GM18870 (cell line): ENCODE measurements around the gene TUBGCP2.

Source experiments
- ATAC-seq: cut with Tn5 transposase; IDR thresholded peaks from one replicate; pipeline ENCODE4 v1.9.1; 2021; ENCODE audit warnings: moderate library complexity; ENCODE audit not compliant: unreplicated experiment

TUBGCP2 gene

DNA sequence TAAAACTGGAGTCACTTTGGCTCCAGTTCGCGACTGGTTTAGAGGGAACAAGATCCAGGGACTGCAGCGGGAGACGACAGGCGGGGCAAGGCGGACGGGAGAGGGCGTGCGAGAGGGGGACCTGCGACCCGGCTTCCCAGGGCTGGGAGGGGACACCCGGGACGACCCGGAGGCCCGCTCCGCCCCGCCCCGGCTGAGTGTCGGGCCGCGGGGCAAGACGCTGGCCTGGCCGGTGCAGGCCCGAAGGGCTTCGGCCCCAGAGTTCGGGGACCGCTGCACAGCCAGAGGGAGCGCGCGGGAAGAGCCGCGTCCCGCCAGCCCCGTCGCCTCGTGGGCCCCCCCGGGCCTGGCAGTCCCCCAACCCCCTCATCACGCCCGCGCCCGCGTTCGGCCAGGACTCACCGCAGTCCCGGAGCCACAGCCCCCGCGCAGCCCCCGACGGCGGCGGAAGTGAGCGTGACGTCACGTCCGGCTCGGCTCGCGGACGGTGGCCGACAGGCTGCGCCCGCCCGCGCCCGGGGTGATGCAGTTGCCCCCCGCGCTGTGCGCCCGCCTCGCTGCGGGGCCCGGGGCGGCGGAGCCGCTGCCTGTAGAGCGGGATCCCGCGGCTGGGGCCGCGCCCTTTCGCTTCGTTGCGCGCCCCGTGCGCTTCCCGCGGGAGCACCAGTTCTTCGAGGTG lies at the start of gene TUBGCP2, which contains the start of gene ZNF511:
Gene TUBGCP2 (minus strand): TSS at position 452 of the 679 bp plus-strand sequence. CDS start 5,931 bp downstream, outside the sequence.
Gene ZNF511 (plus strand): TSS at position 494 of the 679 bp plus-strand sequence. CDS start 30 bp downstream, at position 524.
- peak; percentile 77 for ATAC-seq

GRCh38 chr10:133357285-133358161 lies 48.9 kb upstream of the TUBGCP2 start, which contains the start of gene FUOM:
TSS of gene FUOM (minus strand) at chr10:133358019. CDS start at chr10:133358007, 12 bp downstream.
- ATAC-seq: peak; percentile 51

GRCh38 chr10:133356549-133357284 lies 48.0 kb upstream of the TUBGCP2 start:
- no peak for ATAC-seq

GRCh38 chr10:133355991-133356390 lies 47.3 kb upstream of the TUBGCP2 start:
- no peak for ATAC-seq

- ATAC-seq: no peak
These were observed 46.6 kb upstream of the TUBGCP2 start for GRCh38 chr10:133355266-133355665.

GRCh38 chr10:133354672-133355240 lies 46.1 kb upstream of the TUBGCP2 start:
- ATAC-seq: no peak

DNA sequence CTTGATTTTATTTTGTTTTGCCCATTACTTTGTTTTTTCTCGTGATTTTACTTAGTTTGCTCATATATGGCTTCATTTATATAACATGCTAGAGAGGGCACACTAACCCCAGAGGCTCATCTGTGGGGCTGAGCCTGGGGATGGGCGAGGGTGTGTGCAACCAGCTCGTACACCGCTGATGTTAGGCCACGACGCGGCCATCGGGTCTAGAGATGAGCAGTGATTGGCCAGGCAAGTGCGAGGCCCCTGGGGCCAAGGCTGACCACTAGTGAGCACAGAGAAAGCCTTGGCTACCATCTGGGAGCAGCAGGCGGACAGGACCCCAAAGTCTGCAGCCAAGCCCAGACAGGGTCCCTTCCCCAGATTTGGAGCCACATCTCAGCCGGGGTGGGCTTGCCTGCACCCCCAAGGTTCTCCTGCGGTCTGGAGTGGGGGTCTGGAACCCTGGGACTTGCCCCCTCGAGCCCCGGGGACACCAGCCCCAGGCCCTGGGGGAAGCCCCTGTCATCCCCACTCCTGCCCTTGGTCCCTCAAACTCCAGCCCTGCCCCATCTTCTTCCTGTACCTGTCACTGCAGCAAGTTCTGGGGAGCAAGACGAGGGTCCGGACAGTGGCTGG lies 45.4 kb upstream of the TUBGCP2 start:
- no peak for ATAC-seq

- no peak for ATAC-seq
These were observed 44.7 kb upstream of the TUBGCP2 start for GRCh38 chr10:133353202-133353959.

- no peak for ATAC-seq
These were observed 43.0 kb upstream of the TUBGCP2 start for GRCh38 chr10:133351408-133352318.

- no peak for ATAC-seq
These were observed 42.3 kb upstream of the TUBGCP2 start for GRCh38 chr10:133350950-133351329.

DNA sequence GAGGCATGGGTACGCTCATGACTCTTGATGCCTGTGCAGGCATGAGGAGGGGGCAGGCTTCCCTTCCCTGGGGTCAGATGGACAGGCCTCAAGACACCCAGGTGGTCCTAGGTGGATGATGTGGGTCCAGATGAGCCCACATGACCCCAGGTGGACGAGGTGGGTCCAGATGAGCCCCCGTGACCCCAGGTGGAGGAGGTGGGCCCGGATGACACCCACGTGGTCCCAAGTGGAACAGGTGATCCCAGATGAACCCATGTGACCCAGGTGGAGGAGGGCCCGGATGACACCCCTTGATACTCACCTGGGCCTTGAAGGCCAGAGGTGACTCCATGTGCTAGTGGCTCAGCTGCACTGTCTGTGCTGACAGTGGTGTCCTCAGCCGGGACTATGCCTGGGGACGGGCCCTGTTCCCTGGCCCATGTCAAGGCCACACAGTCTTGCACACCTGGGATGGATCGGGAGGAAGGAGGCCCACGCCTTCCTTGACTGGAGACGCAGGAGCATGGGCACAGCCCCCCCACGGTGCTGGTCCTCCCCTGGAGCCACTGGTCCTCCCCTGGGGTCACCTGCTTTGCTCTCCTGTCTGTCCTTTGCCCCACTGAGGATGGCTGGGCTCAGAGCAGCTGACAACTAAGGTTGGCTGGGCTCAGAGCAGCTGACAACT lies 41.7 kb upstream of the TUBGCP2 start:
- ATAC-seq: no peak

- no peak for ATAC-seq
These were observed 40.9 kb upstream of the TUBGCP2 start for GRCh38 chr10:133349577-133350011.

- no peak for ATAC-seq
These were observed 40.5 kb upstream of the TUBGCP2 start for GRCh38 chr10:133349160-133349568.

DNA sequence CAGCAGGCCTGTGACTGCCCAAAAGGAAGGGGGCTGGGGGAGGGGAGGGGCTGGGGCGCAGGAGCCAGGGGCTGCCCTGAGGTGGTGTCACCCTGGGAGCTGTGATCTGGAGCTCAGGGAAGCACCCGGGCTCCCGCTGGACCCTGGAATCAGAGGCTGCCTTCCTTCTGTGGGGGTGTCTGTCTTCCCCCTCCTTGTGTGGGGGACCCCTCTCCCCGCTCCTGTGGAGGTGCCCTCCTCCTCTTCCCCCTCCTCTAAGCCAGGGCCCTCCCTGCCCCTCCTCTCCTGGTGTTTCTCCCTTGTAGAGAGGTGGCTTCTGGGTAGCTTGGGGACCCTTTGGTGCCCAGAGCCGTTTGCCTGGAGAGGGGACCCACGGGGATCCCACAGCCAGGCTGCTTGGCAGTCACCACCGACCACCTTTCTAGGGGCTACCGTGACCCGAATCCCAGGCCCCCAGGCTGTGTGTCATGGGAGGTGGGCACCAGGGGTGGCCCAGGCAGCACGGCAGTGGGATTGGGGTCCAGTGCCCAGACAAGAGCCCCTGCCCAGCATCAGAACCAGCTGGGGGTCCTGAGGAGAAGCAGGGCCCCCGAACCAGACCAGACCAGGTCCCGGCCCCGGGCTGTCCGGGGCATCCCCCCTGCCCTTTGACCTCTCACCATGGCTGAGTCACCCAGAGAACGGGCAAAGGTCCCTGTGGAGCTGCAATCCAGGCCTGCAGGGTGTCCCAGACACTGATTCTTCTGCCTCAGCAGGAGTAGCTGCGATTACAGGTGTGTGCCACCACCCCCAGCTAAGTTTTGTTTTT lies 39.2 kb upstream of the TUBGCP2 start:
- ATAC-seq: no peak

DNA sequence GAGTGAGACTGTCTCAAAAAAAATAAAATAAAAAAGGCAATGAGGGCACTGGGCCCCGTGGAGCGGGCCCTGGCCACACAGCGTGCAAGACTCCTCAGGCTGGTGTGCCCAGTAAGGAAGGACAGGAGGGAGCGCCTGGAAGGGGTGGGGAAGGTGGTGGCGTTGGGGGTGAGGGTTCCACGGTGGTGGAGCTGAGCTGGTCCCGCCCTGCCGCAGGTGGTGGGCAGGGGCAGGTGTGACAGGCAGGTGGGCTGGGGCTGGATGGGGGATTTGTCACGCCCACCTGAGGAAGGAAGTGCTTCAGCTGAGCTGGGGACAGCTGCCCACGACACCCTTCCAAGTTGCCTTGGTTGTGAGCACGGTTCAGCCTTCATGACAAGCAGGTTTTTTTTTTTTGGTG lies 37.7 kb upstream of the TUBGCP2 start:
- ATAC-seq: no peak

DNA sequence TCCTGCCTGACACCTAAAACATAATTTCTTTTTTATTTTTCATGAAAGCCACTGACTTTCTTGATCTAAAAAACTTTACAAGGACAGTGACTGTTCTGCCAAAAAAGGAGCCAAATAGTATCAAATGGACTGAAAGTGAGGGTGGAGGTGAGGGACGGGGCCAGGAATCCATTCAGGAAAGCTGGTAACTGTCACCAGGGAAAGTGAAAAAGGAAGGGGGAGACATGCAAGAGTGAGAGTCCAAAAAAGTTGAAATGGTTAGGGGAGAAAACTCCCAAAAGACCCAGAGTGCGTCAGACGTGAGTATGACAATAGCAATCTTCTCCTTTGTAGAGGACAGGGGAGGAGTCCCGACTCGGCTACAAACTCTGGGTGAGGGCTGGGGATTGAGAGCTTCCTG lies 35.6 kb upstream of the TUBGCP2 start:
- no peak for ATAC-seq

DNA sequence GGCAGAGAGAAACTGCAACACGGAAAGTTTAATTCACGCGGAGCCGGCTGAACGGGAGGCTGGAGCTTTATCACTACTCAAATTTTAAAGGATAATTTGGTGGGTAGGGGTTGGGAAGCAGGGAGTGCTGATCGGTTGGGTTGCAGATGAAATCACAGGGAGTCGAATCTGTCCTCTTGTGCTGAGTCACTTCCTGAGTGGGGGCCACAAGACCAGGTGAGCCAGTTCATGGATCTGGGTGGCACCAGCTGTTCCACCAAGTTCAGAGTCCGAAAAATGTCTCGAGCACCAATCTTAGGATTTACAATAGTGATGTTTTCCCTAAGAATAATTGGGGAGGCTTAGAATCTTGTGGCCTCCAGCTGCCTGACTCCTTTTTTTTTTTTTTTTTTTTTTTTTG lies 34.9 kb upstream of the TUBGCP2 start:
- ATAC-seq: no peak
